ENCODE data around the gene SIL1.

The SIL1 gene

GRCh38 chr5:139182528-139183296 is 15.5 kb downstream of the SIL1 start:
- peaks cover 20% of the 10 kb centered on the region for H3K4me1 ChIP-seq (ENCODE audit: insufficient read depth, low read length, severe bottlenecking)

GRCh38 chr5:139181835-139182452 is 16.2 kb downstream of the SIL1 start:
- H3K9me3 ChIP-seq (ENCODE audit: low read length) = no peaks in the 10 kb centered on the region
- no peak overlapping the region for H3K4me3 ChIP-seq (ENCODE audit: low read depth, low read length, poor library complexity, severe bottlenecking)
- no peak overlapping the region for H3K27ac ChIP-seq (ENCODE audit: low read depth, low read length, poor library complexity, severe bottlenecking)
- H4K20me1 ChIP-seq (ENCODE audit: insufficient read depth, low read length) = no peaks in the 10 kb centered on the region
- H3K9ac ChIP-seq (ENCODE audit: low read length) = no peak overlapping the region
- no peaks in the 10 kb centered on the region for H3K9me2 ChIP-seq (ENCODE audit: low read depth, low read length)
- H3K27me3 ChIP-seq (ENCODE audit: insufficient read depth, low read length) = no peaks in the 10 kb centered on the region
- peaks cover 25% of the 10 kb centered on the region for H3K4me1 ChIP-seq (ENCODE audit: insufficient read depth, low read length, severe bottlenecking)
- TF ChIP-seq CTCF (IDR thresholded peaks at IDR 0.05; ENCODE audit: low read length) (no peak), EZH2 (IDR thresholded peaks at IDR 0.05; ENCODE audit: borderline replicate concordance, low read length) (no peak)
- 0 out of 2 replicates have a peak, but pooled peaks cover 4% of the 10 kb centered on the region for H3K36me3 ChIP-seq (ENCODE audit: insufficient read depth, low read length)
- H3K79me2 ChIP-seq (ENCODE audit: insufficient read depth, low read length) = no peaks in the 10 kb centered on the region
- no peaks in the 10 kb centered on the region for H3F3A ChIP-seq (ENCODE audit: insufficient read depth, low read length)
- no peak overlapping the region for H2AFZ ChIP-seq (ENCODE audit: low read length)
- H3K4me2 ChIP-seq (ENCODE audit: low read length) = no peak overlapping the region

More at GRCh38 chr5:139182528-139183296, 15.5 kb downstream of the SIL1 start:
- no peak overlapping the region for H3K9ac ChIP-seq (ENCODE audit: low read length)
- no peaks in the 10 kb centered on the region for H3K79me2 ChIP-seq (ENCODE audit: insufficient read depth, low read length)
- H3K9me3 ChIP-seq (ENCODE audit: low read length) = no peaks in the 10 kb centered on the region
- H3K27me3 ChIP-seq (ENCODE audit: insufficient read depth, low read length) = no peaks in the 10 kb centered on the region
- no peaks in the 10 kb centered on the region for H3K9me2 ChIP-seq (ENCODE audit: low read depth, low read length)
- TF ChIP-seq EZH2 (IDR thresholded peaks at IDR 0.05; ENCODE audit: borderline replicate concordance, low read length) = no peak
- TF ChIP-seq CTCF (IDR thresholded peaks at IDR 0.05; ENCODE audit: low read length) = no peak
- no peak overlapping the region for H2AFZ ChIP-seq (ENCODE audit: low read length)
- H3K4me3 ChIP-seq (ENCODE audit: low read depth, low read length, poor library complexity, severe bottlenecking) = no peak overlapping the region
- no peaks in the 10 kb centered on the region for H3F3A ChIP-seq (ENCODE audit: insufficient read depth, low read length)
- H3K4me2 ChIP-seq (ENCODE audit: low read length) = no peak overlapping the region
- peaks cover 7% of the 10 kb centered on the region; the same call in 1 of the 2 replicates for H3K36me3 ChIP-seq (ENCODE audit: insufficient read depth, low read length)
- H3K27ac ChIP-seq (ENCODE audit: low read depth, low read length, poor library complexity, severe bottlenecking) = no peak overlapping the region
- no peaks in the 10 kb centered on the region for H4K20me1 ChIP-seq (ENCODE audit: insufficient read depth, low read length)

- Histone ChIP-seq H2AFZ (ENCODE audit: low read length) (no peak overlapping the region), H3K27ac (ENCODE audit: low read depth, low read length, poor library complexity, severe bottlenecking) (no peak overlapping the region), H3K36me3 (ENCODE audit: insufficient read depth, low read length) (0 out of 2 replicates have a peak, but pooled peaks cover under 1% of the 10 kb centered on the region), H3F3A (ENCODE audit: insufficient read depth, low read length) (no peaks in the 10 kb centered on the region), H3K9me3 (ENCODE audit: low read length) (no peaks in the 10 kb centered on the region), H3K9me2 (ENCODE audit: low read depth, low read length) (no peaks in the 10 kb centered on the region), H3K79me2 (ENCODE audit: insufficient read depth, low read length) (no peaks in the 10 kb centered on the region), H4K20me1 (ENCODE audit: insufficient read depth, low read length) (no peaks in the 10 kb centered on the region), H3K4me3 (ENCODE audit: low read depth, low read length, poor library complexity, severe bottlenecking) (no peak overlapping the region), H3K9ac (ENCODE audit: low read length) (no peak overlapping the region), H3K4me1 (ENCODE audit: insufficient read depth, low read length, severe bottlenecking) (peaks cover 25% of the 10 kb centered on the region), H3K27me3 (ENCODE audit: insufficient read depth, low read length) (no peaks in the 10 kb centered on the region), H3K4me2 (ENCODE audit: low read length) (no peak overlapping the region)
- no peak for TF ChIP-seq EZH2 (IDR thresholded peaks at IDR 0.05; ENCODE audit: borderline replicate concordance, low read length)
- TF ChIP-seq CTCF (IDR thresholded peaks at IDR 0.05; ENCODE audit: low read length) = no peak
These were observed 16.8 kb downstream of the SIL1 start for GRCh38 chr5:139181322-139181730.

All from OCI-LY1 (cell line).